ENCODE data around the gene CDH10.

The CDH10 gene

GRCh38 chr5:24475101-24475500 is 169.7 kb downstream of the CDH10 start:
- no peak for DNase-seq

- DNase-seq = no peak
Observed at GRCh38 chr5:24474685-24475084, 170.1 kb downstream of the CDH10 start.

GRCh38 chr5:24472518-24472917 is 172.3 kb downstream of the CDH10 start:
- no peak for DNase-seq

GRCh38 chr5:24444414-24444813 is 200.4 kb downstream of the CDH10 start:
- no peak for DNase-seq

- no peak for DNase-seq
Observed at GRCh38 chr5:24439465-24439864, 205.3 kb downstream of the CDH10 start.

Measured in GDM1 (cell line).